Osteoblast (primary cell): ENCODE data around the gene GATA5. TPM values are rescaled to one million over a fixed set of nuclear protein-coding genes. Genes with fewer than 3 reads are reported as not detected.

Experiments used
- DNase-seq: peaks from one replicate; pipeline ENCODE4 v3.0.0; 2011; ENCODE audit warnings: low spot score, mixed read lengths; ENCODE audit not compliant: insufficient read length; ENCODE audit errors: missing footprints
- H2AFZ ChIP-seq: 2 replicates; pipeline ENCODE4 v1.6.0; 2011; ENCODE audit warnings: mild to moderate bottlenecking, low read length
- H3K27ac ChIP-seq: 2 replicates; pipeline ENCODE4 v1.5.1; 2011; ENCODE audit warnings: mild to moderate bottlenecking, low read depth, low read length, moderate library complexity
- H3K27me3 ChIP-seq: 2 replicates; pipeline ENCODE4 v1.6.0; 2012; ENCODE audit warnings: mild to moderate bottlenecking, control low read depth, inconsistent platforms, low read length, moderate library complexity; ENCODE audit not compliant: insufficient read depth
- H3K36me3 ChIP-seq: 2 replicates; pipeline ENCODE4 v1.5.1; 2011; ENCODE audit warnings: mild to moderate bottlenecking, low read length, control low read depth, moderate library complexity; ENCODE audit not compliant: insufficient read depth
- H3K4me1 ChIP-seq: 2 replicates; pipeline ENCODE4 v1.5.1; 2011; ENCODE audit warnings: mild to moderate bottlenecking, low read length, control low read depth, moderate library complexity; ENCODE audit not compliant: insufficient read depth
- H3K4me2 ChIP-seq: 2 replicates; pipeline ENCODE4 v1.6.0; 2011; ENCODE audit warnings: mild to moderate bottlenecking, low read length; ENCODE audit not compliant: insufficient read depth
- H3K4me3 ChIP-seq: fragments of 200-600 bp; sonication (generic); 3 replicates; pipeline ENCODE4 v1.5.1; 2012; ENCODE audit warnings: mild to moderate bottlenecking, low read length, inconsistent platforms; ENCODE audit not compliant: insufficient read depth
- H3K79me2 ChIP-seq: 2 replicates; pipeline ENCODE4 v1.6.0; 2012; ENCODE audit warnings: mild to moderate bottlenecking, low read length, control low read depth, inconsistent platforms; ENCODE audit not compliant: insufficient read depth
- H3K9me3 ChIP-seq: 2 replicates; pipeline ENCODE4 v1.5.1; 2011; ENCODE audit warnings: low read depth, low read length, control low read depth
- H4K20me1 ChIP-seq: 2 replicates; pipeline ENCODE4 v1.6.0; 2012; ENCODE audit warnings: mild to moderate bottlenecking, low read length, control low read depth; ENCODE audit not compliant: insufficient read depth
- CTCF ChIP-seq: IDR thresholded peaks from 2 replicates; pipeline ENCODE4 v1.5.1; 2011; ENCODE audit warnings: mild to moderate bottlenecking, low read depth, low read length, moderate library complexity; ENCODE audit errors: extremely low read depth
- total RNA-seq: library from RNA; depleted of rRNA; stranded (reverse); fragments of >200 nt; gene quantifications from 2 replicates; pipeline ENCODE4 v1.2.3, GENCODE V29; 2012

GATA5 gene
- total RNA-seq, 1 donor, result not detected

GRCh38 chr20:62413896-62414481 lies 61.8 kb downstream of the GATA5 start:
- H3K27ac ChIP-seq, result no peak overlapping the region
- no peak overlapping the region for H3K4me2 ChIP-seq
- peaks cover 5% of the 10 kb centered on the region for H3K27me3 ChIP-seq
- no peaks in the 10 kb centered on the region for H3K9me3 ChIP-seq
- no peaks in the 10 kb centered on the region for H3K36me3 ChIP-seq
- no peaks in the 10 kb centered on the region for H3K79me2 ChIP-seq
- no peak overlapping the region for H3K4me3 ChIP-seq
- no peak overlapping the region for H2AFZ ChIP-seq
- H3K4me1 ChIP-seq, result no peaks in the 10 kb centered on the region
- TF ChIP-seq CTCF, result peak; percentile 18
- no peak for DNase-seq
- no peaks in the 10 kb centered on the region for H4K20me1 ChIP-seq

Other genes starting within 250 kb of the GATA5 start
- gene OSBPL2, start 237.5 kb downstream of the GATA5 start, total RNA-seq, result 35.8 and 39.8 TPM in 2 replicates
- gene ADRM1, start 173.0 kb downstream of the GATA5 start, total RNA-seq, result 93.1 and 103 TPM in 2 replicates
- gene LAMA5, start 108.7 kb downstream of the GATA5 start, total RNA-seq, result 0.88 and 2.2 TPM in 2 replicates
- 460 and 508 TPM in 2 replicates for gene RPS21, start 88.9 kb downstream of the GATA5 start, total RNA-seq
- gene CABLES2, start 68.7 kb downstream of the GATA5 start, total RNA-seq, result 1.8 TPM in 2 replicates
- not detected in 2 replicates for gene RBBP8NL, start 48.5 kb downstream of the GATA5 start, total RNA-seq
- gene SLCO4A1, start 166.5 kb upstream of the GATA5 start, total RNA-seq, result under 0.01 TPM in 1 of 2 replicates, not detected in the other
- gene NTSR1, start 232.8 kb upstream of the GATA5 start, total RNA-seq, result not detected in 2 replicates